ENCODE measurements around the gene ASPSCR1. TPM values are rescaled to one million over a fixed set of nuclear protein-coding genes. Genes with fewer than 3 reads are reported as not detected.
A peak's percentile ranks its signal among the peaks of the same experiment; 100 is the strongest.

The ASPSCR1 gene
- total and polyA plus RNA-seq, 2 of the 13 experiments (the other 11 are each of a cell fraction or from before 2014, with no cell fraction given): 274 to 314 TPM

DNA sequence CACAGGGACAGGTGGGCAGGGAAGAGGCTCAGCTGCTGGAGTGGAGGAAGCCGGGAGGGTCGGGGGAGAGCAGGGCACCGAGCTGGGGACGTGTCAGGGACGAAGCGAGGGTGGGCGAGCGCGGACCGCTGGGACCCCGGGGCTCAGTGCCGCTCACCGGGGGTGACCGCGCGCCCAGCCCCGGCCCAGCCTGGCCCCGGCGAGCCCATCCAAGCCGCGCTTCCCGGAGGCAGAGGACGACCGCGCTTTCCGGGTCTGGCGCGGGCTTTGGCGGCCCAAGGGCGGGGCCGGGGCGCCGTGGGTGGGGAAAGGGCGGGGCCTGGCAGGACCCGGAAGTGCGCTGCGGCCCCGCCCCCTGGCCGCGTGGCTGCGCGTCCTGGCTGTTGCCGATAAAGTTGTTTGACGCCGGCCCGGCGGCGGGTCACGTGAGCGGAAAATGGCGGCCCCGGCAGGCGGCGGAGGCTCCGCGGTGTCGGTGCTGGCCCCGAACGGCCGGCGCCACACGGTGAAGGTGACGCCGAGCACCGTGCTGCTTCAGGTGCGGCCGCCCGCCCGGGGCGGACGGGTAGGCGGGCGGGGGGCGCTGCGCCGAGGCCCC lies at the start of gene ASPSCR1 (continued):
- TF ChIP-seq ZNF432 (CRISPR knock-in tag; IDR thresholded peaks at IDR 0.05; ENCODE audit: borderline replicate concordance): no peak
- TF ChIP-seq SRSF9 (IDR thresholded peaks at IDR 0.05; ENCODE audit: borderline replicate concordance, insufficient read depth, low read depth, low read length, poor library complexity, severe bottlenecking): no peak
- TF ChIP-seq, protein P1, sequence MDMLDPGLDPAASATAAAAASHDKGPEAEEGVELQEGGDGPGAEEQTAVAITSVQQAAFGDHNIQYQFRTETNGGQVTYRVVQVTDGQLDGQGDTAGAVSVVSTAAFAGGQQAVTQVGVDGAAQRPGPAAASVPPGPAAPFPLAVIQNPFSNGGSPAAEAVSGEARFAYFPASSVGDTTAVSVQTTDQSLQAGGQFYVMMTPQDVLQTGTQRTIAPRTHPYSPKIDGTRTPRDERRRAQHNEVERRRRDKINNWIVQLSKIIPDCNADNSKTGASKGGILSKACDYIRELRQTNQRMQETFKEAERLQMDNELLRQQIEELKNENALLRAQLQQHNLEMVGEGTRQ (IDR thresholded peaks at IDR 0.05; ENCODE audit: low read depth, low read length): peak; percentile 90
- TF ChIP-seq, protein P1 (CRISPR knock-in tag; IDR thresholded peaks at IDR 0.05; ENCODE audit: borderline replicate concordance): peak; percentile 84
- TF ChIP-seq, protein P2, sequence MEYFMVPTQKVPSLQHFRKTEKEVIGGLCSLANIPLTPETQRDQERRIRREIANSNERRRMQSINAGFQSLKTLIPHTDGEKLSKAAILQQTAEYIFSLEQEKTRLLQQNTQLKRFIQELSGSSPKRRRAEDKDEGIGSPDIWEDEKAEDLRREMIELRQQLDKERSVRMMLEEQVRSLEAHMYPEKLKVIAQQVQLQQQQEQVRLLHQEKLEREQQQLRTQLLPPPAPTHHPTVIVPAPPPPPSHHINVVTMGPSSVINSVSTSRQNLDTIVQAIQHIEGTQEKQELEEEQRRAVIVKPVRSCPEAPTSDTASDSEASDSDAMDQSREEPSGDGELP (IDR thresholded peaks at IDR 0.05; ENCODE audit: borderline replicate concordance, low read depth): peak; percentile 24; the same call in 1 of the 2 replicates
- TF ChIP-seq, protein P3, sequence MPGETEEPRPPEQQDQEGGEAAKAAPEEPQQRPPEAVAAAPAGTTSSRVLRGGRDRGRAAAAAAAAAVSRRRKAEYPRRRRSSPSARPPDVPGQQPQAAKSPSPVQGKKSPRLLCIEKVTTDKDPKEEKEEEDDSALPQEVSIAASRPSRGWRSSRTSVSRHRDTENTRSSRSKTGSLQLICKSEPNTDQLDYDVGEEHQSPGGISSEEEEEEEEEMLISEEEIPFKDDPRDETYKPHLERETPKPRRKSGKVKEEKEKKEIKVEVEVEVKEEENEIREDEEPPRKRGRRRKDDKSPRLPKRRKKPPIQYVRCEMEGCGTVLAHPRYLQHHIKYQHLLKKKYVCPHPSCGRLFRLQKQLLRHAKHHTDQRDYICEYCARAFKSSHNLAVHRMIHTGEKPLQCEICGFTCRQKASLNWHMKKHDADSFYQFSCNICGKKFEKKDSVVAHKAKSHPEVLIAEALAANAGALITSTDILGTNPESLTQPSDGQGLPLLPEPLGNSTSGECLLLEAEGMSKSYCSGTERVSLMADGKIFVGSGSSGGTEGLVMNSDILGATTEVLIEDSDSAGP (CRISPR knock-in tag; IDR thresholded peaks at IDR 0.05; ENCODE audit: borderline replicate concordance): no peak; the same call in none of the 2 replicates
- TF ChIP-seq ZNF598 (CRISPR knock-in tag; IDR thresholded peaks at IDR 0.05; ENCODE audit: borderline replicate concordance): no peak
- TF ChIP-seq, protein P4, sequence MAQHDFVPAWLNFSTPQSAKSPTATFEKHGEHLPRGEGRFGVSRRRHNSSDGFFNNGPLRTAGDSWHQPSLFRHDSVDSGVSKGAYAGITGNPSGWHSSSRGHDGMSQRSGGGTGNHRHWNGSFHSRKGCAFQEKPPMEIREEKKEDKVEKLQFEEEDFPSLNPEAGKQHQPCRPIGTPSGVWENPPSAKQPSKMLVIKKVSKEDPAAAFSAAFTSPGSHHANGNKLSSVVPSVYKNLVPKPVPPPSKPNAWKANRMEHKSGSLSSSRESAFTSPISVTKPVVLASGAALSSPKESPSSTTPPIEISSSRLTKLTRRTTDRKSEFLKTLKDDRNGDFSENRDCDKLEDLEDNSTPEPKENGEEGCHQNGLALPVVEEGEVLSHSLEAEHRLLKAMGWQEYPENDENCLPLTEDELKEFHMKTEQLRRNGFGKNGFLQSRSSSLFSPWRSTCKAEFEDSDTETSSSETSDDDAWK (CRISPR knock-in tag; IDR thresholded peaks at IDR 0.05): no peak
- 0 out of 2 replicates have a peak, but pooled peaks have one; percentile 54 for TF ChIP-seq SP1 (IDR thresholded peaks at IDR 0.05)
- peak; percentile 99 for TF ChIP-seq SP1 (CRISPR knock-in tag; IDR thresholded peaks at IDR 0.05)
- no peak for TF ChIP-seq HMGA1 (CRISPR knock-in tag; conservative IDR thresholded peaks at IDR 0.05)
- TF ChIP-seq ZNF501 (CRISPR knock-in tag; IDR thresholded peaks at IDR 0.05): no peak; the same call in 1 of the 2 replicates
- TF ChIP-seq, protein P5, sequence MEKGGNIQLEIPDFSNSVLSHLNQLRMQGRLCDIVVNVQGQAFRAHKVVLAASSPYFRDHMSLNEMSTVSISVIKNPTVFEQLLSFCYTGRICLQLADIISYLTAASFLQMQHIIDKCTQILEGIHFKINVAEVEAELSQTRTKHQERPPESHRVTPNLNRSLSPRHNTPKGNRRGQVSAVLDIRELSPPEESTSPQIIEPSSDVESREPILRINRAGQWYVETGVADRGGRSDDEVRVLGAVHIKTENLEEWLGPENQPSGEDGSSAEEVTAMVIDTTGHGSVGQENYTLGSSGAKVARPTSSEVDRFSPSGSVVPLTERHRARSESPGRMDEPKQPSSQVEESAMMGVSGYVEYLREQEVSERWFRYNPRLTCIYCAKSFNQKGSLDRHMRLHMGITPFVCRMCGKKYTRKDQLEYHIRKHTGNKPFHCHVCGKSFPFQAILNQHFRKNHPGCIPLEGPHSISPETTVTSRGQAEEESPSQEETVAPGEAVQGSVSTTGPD (CRISPR knock-in tag; IDR thresholded peaks at IDR 0.05): no peak
- no peak for TF ChIP-seq U2AF1 (optimal IDR thresholded peaks at IDR 0.05; ENCODE audit: low read depth, low read length)
- TF ChIP-seq ZNF572 (CRISPR knock-in tag; IDR thresholded peaks at IDR 0.05): no peak
- no peak for TF ChIP-seq ZSCAN12 (CRISPR knock-in tag; IDR thresholded peaks at IDR 0.05)
- TF ChIP-seq, protein P6, sequence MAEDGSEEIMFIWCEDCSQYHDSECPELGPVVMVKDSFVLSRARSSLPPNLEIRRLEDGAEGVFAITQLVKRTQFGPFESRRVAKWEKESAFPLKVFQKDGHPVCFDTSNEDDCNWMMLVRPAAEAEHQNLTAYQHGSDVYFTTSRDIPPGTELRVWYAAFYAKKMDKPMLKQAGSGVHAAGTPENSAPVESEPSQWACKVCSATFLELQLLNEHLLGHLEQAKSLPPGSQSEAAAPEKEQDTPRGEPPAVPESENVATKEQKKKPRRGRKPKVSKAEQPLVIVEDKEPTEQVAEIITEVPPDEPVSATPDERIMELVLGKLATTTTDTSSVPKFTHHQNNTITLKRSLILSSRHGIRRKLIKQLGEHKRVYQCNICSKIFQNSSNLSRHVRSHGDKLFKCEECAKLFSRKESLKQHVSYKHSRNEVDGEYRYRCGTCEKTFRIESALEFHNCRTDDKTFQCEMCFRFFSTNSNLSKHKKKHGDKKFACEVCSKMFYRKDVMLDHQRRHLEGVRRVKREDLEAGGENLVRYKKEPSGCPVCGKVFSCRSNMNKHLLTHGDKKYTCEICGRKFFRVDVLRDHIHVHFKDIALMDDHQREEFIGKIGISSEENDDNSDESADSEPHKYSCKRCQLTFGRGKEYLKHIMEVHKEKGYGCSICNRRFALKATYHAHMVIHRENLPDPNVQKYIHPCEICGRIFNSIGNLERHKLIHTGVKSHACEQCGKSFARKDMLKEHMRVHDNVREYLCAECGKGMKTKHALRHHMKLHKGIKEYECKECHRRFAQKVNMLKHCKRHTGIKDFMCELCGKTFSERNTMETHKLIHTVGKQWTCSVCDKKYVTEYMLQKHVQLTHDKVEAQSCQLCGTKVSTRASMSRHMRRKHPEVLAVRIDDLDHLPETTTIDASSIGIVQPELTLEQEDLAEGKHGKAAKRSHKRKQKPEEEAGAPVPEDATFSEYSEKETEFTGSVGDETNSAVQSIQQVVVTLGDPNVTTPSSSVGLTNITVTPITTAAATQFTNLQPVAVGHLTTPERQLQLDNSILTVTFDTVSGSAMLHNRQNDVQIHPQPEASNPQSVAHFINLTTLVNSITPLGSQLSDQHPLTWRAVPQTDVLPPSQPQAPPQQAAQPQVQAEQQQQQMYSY (CRISPR knock-in tag; IDR thresholded peaks at IDR 0.05): no peak; the same call in 1 of the 2 replicates
